ENCODE measurements around the gene SKIC8.

Gene SKIC8

DNA sequence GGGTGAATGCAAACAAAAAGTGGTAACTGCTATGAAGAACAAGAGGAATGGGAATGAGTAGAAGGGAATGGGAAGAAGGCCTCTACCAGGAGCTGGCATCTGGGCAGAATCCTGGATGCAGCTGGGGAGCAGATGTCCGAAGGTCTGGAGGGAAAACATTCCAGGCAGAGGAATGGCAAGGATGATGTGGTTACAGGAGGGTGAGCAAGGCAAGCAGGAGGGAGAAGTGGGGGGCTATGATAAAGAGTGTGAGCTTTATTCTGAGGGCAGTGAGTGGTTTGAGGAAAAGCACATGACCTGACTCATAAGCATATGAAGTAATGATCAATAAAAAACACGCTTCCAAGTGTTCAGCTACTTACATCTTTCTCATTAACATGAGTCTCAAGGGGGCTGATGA lies 17.1 kb downstream of the SKIC8 start:
- no peak for DNase-seq (ENCODE audit: low read depth)
- TF ChIP-seq CTCF (IDR thresholded peaks at IDR 0.05; ENCODE audit: control insufficient read depth, insufficient read depth, low read depth, low read length, missing control alignments) = no peak

GRCh38 chr15:78280319-78281072 lies 18.9 kb downstream of the SKIC8 start:
- no peak overlapping the region for H3K4me3 ChIP-seq (ENCODE audit: control insufficient read depth, low read depth, low read length)
- no peak for DNase-seq (ENCODE audit: low read depth)
- TF ChIP-seq CTCF (IDR thresholded peaks at IDR 0.05; ENCODE audit: control insufficient read depth, insufficient read depth, low read depth, low read length, missing control alignments) = no peak

More for the DNA sequence above, 17.1 kb downstream of the SKIC8 start:
- H3K4me3 ChIP-seq (ENCODE audit: control insufficient read depth, low read depth, low read length) = no peak overlapping the region

- no peak for TF ChIP-seq CTCF (IDR thresholded peaks at IDR 0.05; ENCODE audit: control insufficient read depth, insufficient read depth, low read depth, low read length, missing control alignments)
- no peak for DNase-seq (ENCODE audit: low read depth)
- no peak overlapping the region for H3K4me3 ChIP-seq (ENCODE audit: control insufficient read depth, low read depth, low read length)
These were observed 23.1 kb downstream of the SKIC8 start for GRCh38 chr15:78276064-78276943.

DNA sequence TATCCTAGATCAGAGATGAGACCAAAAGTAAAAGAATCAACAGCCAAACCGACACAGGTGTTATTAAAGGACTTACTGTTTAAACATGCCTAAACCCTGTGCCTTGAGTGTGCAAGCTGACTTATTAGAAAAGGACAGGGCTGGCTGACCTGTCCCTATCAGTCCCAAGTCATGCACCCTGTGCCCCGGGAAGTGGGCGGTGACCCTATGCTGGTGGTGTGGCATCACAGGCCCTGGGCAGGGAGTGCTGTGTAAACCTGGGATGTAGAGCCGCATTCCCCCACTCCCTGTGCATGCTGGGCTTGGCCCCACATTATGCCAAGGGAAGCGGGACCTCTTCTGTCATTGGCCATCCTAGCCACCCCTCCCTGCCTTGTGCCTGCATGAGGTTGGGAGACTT lies 24.4 kb downstream of the SKIC8 start:
- no peak for DNase-seq (ENCODE audit: low read depth)
- TF ChIP-seq CTCF (IDR thresholded peaks at IDR 0.05; ENCODE audit: control insufficient read depth, insufficient read depth, low read depth, low read length, missing control alignments) = no peak
- H3K4me3 ChIP-seq (ENCODE audit: control insufficient read depth, low read depth, low read length) = no peak overlapping the region

- no peak for DNase-seq (ENCODE audit: low read depth)
- TF ChIP-seq CTCF (IDR thresholded peaks at IDR 0.05; ENCODE audit: control insufficient read depth, insufficient read depth, low read depth, low read length, missing control alignments) = no peak
These were observed 26.6 kb downstream of the SKIC8 start for GRCh38 chr15:78272776-78273175.

GRCh38 chr15:78272316-78272715 lies 27.1 kb downstream of the SKIC8 start:
- H3K4me3 ChIP-seq (ENCODE audit: control insufficient read depth, low read depth, low read length) = no peak overlapping the region
- TF ChIP-seq CTCF (IDR thresholded peaks at IDR 0.05; ENCODE audit: control insufficient read depth, insufficient read depth, low read depth, low read length, missing control alignments) = no peak
- DNase-seq (ENCODE audit: low read depth) = no peak

More at GRCh38 chr15:78272776-78273175, 26.6 kb downstream of the SKIC8 start:
- H3K4me3 ChIP-seq (ENCODE audit: control insufficient read depth, low read depth, low read length) = no peak overlapping the region

All from AG09309 (cell line).